ENCODE data around the gene TMEM184A.
"Not testable (repeated sequence)": the region's sequence is repeated elsewhere in the genome, so short reads cannot be mapped to it uniquely, and the experiment has no call there.

TMEM184A gene

GRCh38 chr7:1529383-1530116 lies 26.5 kb downstream of the TMEM184A start:
- no peak for DNase-seq (ENCODE audit: low read depth in 1 of 2, low spot score in 1 of 2)

GRCh38 chr7:1526271-1526754 lies 29.7 kb downstream of the TMEM184A start:
- no peak for DNase-seq (ENCODE audit: low read depth in 1 of 2, low spot score in 1 of 2)

- DNase-seq (ENCODE audit: low read depth in 1 of 2, low spot score in 1 of 2): no peak
These were observed 30.6 kb downstream of the TMEM184A start for GRCh38 chr7:1525409-1525808.

GRCh38 chr7:1523844-1524243 lies 32.2 kb downstream of the TMEM184A start:
- no peak for DNase-seq (ENCODE audit: low read depth in 1 of 2, low spot score in 1 of 2)

GRCh38 chr7:1523208-1523607 lies 32.8 kb downstream of the TMEM184A start:
- DNase-seq (ENCODE audit: low read depth in 1 of 2, low spot score in 1 of 2): no peak

- no peak for DNase-seq (ENCODE audit: low read depth in 1 of 2, low spot score in 1 of 2)
These were observed 34.5 kb downstream of the TMEM184A start for GRCh38 chr7:1521456-1521855.

GRCh38 chr7:1520539-1521234 lies 35.3 kb downstream of the TMEM184A start:
- no peak for DNase-seq (ENCODE audit: low read depth in 1 of 2, low spot score in 1 of 2)

GRCh38 chr7:1519322-1519922 lies 36.6 kb downstream of the TMEM184A start:
- DNase-seq (ENCODE audit: low read depth in 1 of 2, low spot score in 1 of 2): not testable (repeated sequence)

- DNase-seq (ENCODE audit: low read depth in 1 of 2, low spot score in 1 of 2): no peak
These were observed 39.3 kb downstream of the TMEM184A start for GRCh38 chr7:1516586-1517251.

GRCh38 chr7:1515509-1515967 lies 40.5 kb downstream of the TMEM184A start:
- not testable (repeated sequence) for DNase-seq (ENCODE audit: low read depth in 1 of 2, low spot score in 1 of 2)

GRCh38 chr7:1514995-1515401 lies 41.0 kb downstream of the TMEM184A start:
- DNase-seq (ENCODE audit: low read depth in 1 of 2, low spot score in 1 of 2): no peak

GRCh38 chr7:1514407-1514806 lies 41.6 kb downstream of the TMEM184A start:
- no peak for DNase-seq (ENCODE audit: low read depth in 1 of 2, low spot score in 1 of 2)

- no peak for DNase-seq (ENCODE audit: low read depth in 1 of 2, low spot score in 1 of 2)
These were observed 42.3 kb downstream of the TMEM184A start for GRCh38 chr7:1513657-1514095.

GRCh38 chr7:1512781-1513656 lies 43.0 kb downstream of the TMEM184A start:
- DNase-seq (ENCODE audit: low read depth in 1 of 2, low spot score in 1 of 2): no peak

GRCh38 chr7:1511444-1512422 lies 44.3 kb downstream of the TMEM184A start:
- no peak for DNase-seq (ENCODE audit: low read depth in 1 of 2, low spot score in 1 of 2)

- no peak for DNase-seq (ENCODE audit: low read depth in 1 of 2, low spot score in 1 of 2)
These were observed 45.2 kb downstream of the TMEM184A start for GRCh38 chr7:1510780-1511154.

GRCh38 chr7:1509226-1509625 lies 46.8 kb downstream of the TMEM184A start:
- DNase-seq (ENCODE audit: low read depth in 1 of 2, low spot score in 1 of 2): no peak

- DNase-seq (ENCODE audit: low read depth in 1 of 2, low spot score in 1 of 2): no peak
These were observed 47.7 kb downstream of the TMEM184A start for GRCh38 chr7:1508277-1508758.
